Measurements from ENCODE around the gene PFDN5.
"Not testable (repeated sequence)": the region's sequence is repeated elsewhere in the genome, so short reads cannot be mapped to it uniquely, and the experiment has no call there.

The PFDN5 gene

GRCh38 chr12:53287741-53288216 lies 7.6 kb upstream of the PFDN5 start:
- peak; percentile 68 for DNase-seq (ENCODE audit: low spot score)

DNA sequence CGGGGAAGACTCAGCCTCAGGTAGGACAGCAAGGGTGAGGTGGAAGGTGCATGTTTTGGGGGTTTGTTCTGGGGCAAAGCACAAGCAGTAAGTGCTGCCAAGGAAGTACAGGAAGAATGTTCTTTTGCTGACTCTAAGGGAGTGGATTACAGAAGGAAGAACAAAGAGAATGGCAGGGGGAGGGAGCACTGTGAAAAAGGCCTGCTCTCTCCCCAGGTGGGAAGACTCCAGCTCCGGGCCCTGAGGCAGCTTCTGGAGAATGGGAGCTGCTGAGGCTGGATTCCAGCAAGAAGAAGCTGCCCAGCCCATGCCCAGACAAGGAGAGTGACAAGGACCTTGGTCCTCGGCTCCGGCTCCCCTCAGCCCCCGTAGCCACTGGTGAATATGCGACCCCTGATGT lies 7.0 kb upstream of the PFDN5 start:
- DNase-seq (ENCODE audit: low spot score), result no peak

GRCh38 chr12:53289891-53290290 lies 5.5 kb upstream of the PFDN5 start:
- no peak for DNase-seq (ENCODE audit: low spot score)

GRCh38 chr12:53290661-53291060 lies 4.7 kb upstream of the PFDN5 start:
- no peak for DNase-seq (ENCODE audit: low spot score)

DNA sequence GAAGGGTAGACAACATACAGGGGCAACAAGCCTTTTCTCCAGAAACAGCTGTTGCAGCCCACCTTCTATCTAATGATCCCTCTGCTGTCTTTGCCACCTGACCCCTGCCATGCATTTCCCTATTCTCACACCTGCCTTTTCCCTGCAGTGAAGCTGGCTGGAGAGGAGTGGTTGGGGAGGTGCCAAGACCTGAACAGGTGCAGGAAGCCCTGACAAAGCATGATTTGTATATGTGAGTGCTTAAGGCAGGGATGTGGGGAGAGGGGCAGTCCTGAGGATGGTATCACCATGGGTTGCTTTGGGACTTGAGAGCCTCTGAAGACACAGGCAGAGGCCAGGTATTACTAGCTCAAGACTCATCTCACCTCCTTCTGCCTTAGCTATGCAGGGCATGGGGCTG lies 2.9 kb upstream of the PFDN5 start:
- no peak for DNase-seq (ENCODE audit: low spot score)

DNA sequence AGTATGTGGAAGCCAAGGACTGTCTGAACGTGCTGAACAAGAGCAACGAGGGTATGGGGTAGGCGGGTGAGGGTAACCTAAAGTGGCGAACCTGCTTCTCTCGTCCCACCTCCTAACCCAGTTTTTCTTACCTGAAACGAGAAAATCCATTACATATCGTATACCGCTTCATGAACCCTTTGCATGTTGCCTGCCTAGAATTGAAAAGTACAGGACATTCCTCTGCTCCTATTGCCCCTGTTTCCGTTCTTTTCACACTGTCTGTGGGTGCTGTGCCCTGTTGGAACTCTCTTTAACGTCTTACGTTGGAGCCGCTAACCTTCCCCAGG lies 513 bp downstream of the PFDN5 start:
- no peak for DNase-seq (ENCODE audit: low spot score)

DNA sequence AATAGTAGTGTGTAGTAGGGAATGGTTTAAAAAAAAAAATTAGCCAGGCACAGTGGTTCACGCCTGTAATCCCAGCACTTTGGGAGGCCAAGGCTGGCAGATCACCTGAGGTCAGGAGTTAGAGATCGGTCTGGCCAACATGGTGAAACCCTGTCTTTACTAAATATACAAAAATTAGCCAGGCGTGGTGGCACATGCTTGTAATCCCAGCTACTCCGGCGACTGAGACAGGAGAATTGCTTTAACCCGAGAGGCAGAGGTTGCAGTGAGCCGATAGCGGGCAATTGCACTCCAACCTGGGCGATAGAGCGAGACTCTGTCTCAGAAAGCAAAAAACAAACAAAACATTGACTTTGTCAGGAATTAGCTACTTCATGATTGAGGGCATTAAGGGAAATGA lies 1.8 kb downstream of the PFDN5 start:
- not testable (repeated sequence) for DNase-seq (ENCODE audit: low spot score)

- peak; percentile 69 for DNase-seq (ENCODE audit: low spot score)
Measured at GRCh38 chr12:53298164-53298563, 2.8 kb downstream of the PFDN5 start.

DNA sequence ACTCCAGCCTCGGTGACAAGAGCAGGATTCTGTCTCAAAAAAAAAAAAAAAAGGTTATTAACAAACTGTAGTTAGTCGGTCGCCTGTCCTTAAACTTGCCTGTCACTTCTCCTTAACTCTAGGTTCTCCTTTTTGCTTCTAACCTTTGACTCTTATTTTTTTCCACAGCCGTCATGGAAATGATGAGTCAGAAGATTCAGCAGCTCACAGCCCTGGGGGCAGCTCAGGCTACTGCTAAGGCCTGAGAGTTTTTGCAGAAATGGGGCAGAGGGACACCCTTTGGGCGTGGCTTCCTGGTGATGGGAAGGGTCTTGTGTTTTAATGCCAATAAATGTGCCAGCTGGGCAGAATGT lies 3.7 kb downstream of the PFDN5 start:
- peak; percentile 48 for DNase-seq (ENCODE audit: low spot score)

DNA sequence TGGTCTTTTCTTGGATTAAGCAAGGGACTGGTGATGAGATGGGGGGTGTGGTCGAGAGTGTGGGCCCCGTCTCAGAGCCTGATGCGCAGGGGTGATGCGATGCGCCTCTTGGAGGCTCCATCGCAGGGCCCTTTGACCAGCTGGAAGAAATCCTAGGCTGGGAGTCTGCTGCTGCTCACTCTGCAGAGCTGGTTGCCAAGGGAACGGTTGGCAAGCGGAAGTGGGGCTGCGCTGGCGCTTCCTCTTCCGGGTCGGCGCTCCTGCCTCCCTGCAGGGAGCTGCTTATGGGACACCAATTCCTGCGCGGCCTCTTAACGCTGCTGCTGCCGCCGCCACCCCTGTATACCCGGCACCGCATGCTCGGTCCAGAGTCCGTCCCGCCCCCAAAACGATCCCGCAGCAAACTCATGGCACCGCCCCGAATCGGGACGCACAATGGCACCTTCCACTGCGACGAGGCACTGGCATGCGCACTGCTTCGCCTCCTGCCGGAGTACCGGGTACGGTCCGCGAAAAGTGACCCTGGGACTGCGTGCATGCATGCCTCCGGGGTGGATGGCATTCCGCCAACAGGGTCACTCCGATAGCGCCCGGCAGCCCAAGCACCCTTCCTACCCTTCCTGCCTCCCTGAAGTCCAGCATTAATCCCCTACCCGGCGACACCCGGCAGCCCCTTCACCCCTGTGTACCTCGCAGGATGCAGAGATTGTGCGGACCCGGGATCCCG lies 4.3 kb downstream of the PFDN5 start, which contains the start of gene MYG1:
Gene MYG1 (plus strand): TSS at position 242 of the 727 bp plus-strand sequence. CDS start 43 bp downstream, at position 285.
- DNase-seq (ENCODE audit: low spot score), result peak; percentile 82

DNA sequence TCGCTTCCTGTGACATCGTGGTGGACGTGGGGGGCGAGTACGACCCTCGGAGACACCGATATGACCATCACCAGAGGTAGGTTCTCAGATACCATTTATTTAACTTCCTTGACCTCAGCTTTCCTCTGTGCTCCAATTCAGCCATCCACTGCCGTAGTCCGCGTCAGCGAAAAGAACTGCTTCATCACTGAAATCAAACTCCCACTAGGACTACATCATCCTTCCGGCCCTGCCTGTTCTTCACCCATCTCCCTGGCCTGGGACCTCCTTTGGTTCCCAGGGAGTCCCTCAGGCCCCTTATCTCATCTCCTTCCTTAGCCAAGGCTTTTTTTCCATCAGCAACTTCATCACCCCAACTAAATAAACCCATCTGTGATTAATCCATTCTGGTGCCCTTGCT lies 4.8 kb downstream of the PFDN5 start:
- peak; percentile 53 for DNase-seq (ENCODE audit: low spot score)

- DNase-seq (ENCODE audit: low spot score), result no peak
Measured at GRCh38 chr12:53302903-53303302, 7.6 kb downstream of the PFDN5 start.

DNA sequence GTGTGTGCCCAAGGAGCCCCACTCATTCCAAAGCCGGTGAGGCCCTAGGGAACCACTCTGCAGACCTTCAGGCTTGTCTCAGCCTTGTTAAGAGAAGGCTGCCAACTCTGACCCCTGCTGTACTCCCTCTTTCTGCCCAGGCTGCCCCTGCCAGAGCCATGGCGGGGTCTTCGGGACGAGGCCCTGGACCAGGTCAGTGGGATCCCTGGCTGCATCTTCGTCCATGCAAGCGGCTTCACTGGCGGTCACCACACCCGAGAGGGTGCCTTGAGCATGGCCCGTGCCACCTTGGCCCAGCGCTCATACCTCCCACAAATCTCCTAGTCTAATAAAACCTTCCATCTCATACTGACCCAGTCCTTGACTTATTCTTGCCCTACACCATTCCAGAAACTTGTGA lies 11.5 kb downstream of the PFDN5 start:
- DNase-seq (ENCODE audit: low spot score), result no peak

DNA sequence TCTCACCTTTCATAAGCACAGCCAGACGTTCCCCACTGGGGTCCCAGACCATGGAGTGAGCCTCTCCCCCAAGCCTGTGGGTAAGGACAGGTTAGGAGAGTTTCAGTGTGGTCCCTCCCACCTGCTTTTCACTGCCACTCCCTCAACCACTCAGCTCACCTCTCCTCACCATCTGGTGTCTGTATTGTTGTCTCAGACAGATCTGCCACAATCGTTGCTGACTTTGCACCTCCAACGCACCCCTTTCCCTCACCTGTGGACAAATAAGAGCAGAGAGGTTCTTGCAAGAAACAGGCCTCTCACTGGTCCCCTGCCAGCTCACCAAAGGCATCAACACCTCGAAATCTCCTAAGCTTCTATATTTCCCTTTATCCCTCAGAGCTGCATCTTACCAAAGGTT lies 12.9 kb downstream of the PFDN5 start:
- no peak for DNase-seq (ENCODE audit: low spot score)

- no peak for DNase-seq (ENCODE audit: low spot score)
Measured at GRCh38 chr12:53313996-53314395, 18.7 kb downstream of the PFDN5 start.

GRCh38 chr12:53320352-53321195 lies 25.2 kb downstream of the PFDN5 start:
- DNase-seq (ENCODE audit: low spot score), result peak; percentile 30

- DNase-seq (ENCODE audit: low spot score), result no peak
Measured at GRCh38 chr12:53324113-53324778, 28.9 kb downstream of the PFDN5 start.

GRCh38 chr12:53324779-53325510 lies 29.6 kb downstream of the PFDN5 start:
- peak; percentile 97 for DNase-seq (ENCODE audit: low spot score)

DNA sequence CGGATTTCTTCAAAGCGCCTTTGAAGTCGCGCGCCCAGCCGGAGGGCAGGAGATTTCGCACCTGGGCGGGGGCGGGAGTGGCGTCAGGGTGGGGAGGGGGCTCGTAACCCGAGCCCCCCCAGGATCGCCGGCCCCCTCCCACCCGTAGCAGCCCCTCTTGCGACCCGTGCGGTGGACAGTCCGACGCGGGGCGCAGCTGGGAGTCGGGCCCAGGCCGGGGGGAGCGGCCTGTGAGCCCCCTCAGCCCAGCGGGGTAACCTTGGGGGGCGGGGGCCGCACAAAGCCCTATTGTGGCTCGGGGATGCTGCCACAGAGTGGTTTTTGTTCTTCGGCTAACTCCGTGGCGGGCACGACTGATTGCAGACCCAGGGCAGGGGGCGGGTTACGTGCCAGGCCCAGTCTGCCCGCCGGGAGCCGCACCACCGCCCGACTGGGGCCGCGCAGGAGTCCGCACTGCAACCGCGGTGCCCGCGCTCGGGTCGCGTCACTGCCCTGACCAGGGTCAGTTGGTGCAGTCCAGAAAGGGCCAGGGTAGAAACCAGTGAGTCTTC lies 30.2 kb downstream of the PFDN5 start:
- peak; percentile 44 for DNase-seq (ENCODE audit: low spot score)

GRCh38 chr12:53326460-53327185 lies 31.3 kb downstream of the PFDN5 start:
- no peak for DNase-seq (ENCODE audit: low spot score)

DNA sequence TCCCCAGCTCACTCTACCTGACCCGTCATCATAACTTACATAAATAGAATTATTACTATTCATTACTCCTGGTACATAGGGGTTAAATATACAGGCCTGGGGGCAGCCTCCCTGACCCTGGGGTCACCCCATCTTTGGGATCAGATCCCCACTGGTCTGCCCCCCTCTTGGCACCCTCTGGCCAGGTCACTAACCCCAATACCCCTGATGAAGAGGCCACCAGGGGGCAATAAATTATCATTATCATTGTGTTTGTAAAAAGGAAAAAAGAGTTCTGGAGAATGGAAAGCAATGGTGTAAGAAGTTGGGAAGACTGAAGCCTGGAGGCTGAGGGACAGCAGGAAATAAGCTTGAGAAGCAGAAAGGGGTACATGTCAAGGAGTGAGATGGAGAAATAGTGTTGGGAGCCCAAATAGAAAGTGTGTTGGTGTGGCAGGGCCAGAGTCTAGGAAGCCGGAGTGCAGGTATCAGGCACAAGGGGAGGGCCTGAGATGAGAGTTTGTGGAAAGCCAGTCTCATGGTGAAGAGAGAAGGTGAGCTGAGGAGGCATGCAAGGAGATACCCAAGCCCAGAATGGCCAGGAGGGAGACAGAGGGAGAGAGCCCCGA lies 32.2 kb downstream of the PFDN5 start:
- peak; percentile 35 for DNase-seq (ENCODE audit: low spot score)
